Hair follicle dermal papilla cell (primary cell): ENCODE data around the gene SERPING1. TPM values are rescaled to one million over a fixed set of nuclear protein-coding genes. Genes with fewer than 3 reads are reported as not detected.

ENCODE experiments used
- small RNA-seq: library from RNA; depleted of rRNA; stranded (forward); fragments of <200 nt; gene quantifications from one replicate; pipeline ENCODE3, GENCODE V24; 2012
- total RNA-seq: library from RNA; depleted of rRNA; stranded (reverse); fragments of >200 nt; gene quantifications from 2 replicates; pipeline ENCODE4 v1.2.3, GENCODE V29; 2012

The SERPING1 gene
- total RNA-seq = 22.2 and 24.5 TPM in 2 replicates

DNA sequence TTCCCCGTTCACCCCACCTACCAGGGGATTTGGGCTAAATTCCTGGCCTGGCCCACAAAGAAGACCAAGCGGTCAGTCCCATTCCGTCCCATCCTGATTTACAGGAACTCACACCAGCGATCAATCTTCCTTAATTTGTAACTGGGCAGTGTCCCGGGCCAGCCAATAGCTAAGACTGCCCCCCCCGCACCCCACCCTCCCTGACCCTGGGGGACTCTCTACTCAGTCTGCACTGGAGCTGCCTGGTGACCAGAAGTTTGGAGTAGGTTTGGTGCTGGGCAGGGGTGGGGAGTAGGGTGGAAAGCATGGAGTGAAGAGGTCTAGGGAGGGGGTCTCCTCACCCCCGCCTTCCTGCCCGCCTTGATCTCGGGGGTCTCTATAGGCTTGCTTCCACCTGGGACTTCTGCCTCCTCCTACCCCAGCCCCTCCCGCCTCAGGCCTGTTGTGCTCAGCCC lies at the start of gene SERPING1:
Gene SERPING1, plus strand, starts transcription at position 225 of the 455 bp plus-strand sequence. CDS start 586 bp downstream, outside the sequence.

GRCh38 chr11:57567515-57568329 lies 29.8 kb upstream of the SERPING1 start, which contains the start of gene UBE2L6:
Gene UBE2L6, minus strand, starts transcription at chr11:57567672. Its CDS starts 61 bp downstream, at chr11:57567611.

GRCh38 chr11:57649826-57650738 lies 52.6 kb downstream of the SERPING1 start, which contains the start of gene YPEL4:
Gene YPEL4, minus strand, starts transcription at chr11:57649912. Its CDS starts 2,805 bp downstream, at chr11:57647107.

DNA sequence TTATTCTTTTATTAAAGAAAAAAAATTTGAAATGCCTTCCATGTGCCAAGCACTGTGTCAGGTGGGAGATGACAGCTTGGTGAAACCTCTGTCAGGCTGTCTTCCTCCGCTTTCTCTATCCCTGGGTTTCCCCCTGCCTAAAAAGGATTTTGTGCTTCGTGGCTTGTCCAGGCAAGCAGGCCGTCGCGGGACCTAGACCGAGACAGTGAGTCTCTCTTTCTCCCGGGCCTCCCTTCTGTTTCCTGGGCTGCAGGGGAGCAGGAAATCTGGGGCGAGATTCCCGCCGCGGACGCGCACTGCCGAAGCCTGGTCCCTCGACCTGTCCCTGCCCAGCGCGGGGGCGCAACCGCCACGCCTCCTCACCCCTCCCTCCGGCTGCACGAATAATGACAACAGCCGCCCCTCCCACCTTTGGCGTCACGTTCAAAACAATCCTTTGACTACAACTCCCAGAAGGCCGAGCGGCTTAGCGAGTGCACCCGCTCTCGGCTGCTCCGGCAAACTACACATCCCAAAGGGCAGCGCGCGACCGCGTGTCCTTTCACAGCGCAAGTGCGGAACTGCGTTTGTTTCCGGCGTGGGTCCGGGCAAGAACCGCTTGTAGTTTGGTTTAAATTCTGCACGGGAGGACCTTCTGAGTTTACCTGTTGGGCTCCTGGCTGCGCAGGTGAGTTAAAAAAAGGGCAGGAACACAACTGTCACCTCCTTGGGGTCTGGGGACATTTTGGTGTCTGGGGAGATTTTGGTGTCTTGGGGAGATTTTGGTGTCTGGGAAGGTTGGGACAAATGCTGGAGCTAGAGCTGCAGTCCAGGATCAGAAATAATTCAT lies 59.9 kb downstream of the SERPING1 start, which contains the start of gene CLP1:
Gene CLP1, plus strand, starts transcription at position 569 of the 829 bp plus-strand sequence. CDS start 1,715 bp downstream, outside the sequence.

Small RNA genes within 50 kb of the gene (small RNA-seq; reads per million reads assigned to genes)
- gene MIR130A = 4,633 reads per million, percentile 100 among the genes with 10 or more reads in this experiment

Other genes starting within 250 kb of the SERPING1 start
- not detected in 2 replicates for gene PRG3, start 216.5 kb upstream of the SERPING1 start, total RNA-seq
- gene PRG2, start 207.0 kb upstream of the SERPING1 start, total RNA-seq = not detected in 2 replicates
- gene SLC43A3, start 170.6 kb upstream of the SERPING1 start, total RNA-seq = 32.4 and 54.8 TPM in 2 replicates
- 0.12 and 0.49 TPM in 2 replicates for gene RTN4RL2, start 137.2 kb upstream of the SERPING1 start, total RNA-seq
- gene SLC43A1, start 82.0 kb upstream of the SERPING1 start, total RNA-seq = 12.9 and 19.1 TPM in 2 replicates
- gene TIMM10, start 66.9 kb upstream of the SERPING1 start, total RNA-seq = 10.5 and 12.3 TPM in 2 replicates
- gene SMTNL1, start 60.1 kb upstream of the SERPING1 start, total RNA-seq = not detected in 2 replicates
- 64.8 and 65.7 TPM in 2 replicates for gene UBE2L6, start 30.0 kb upstream of the SERPING1 start, total RNA-seq
- 0.73 and 0.97 TPM in 2 replicates for gene YPEL4, start 52.2 kb downstream of the SERPING1 start, total RNA-seq
- gene CLP1, start 60.1 kb downstream of the SERPING1 start, total RNA-seq = 13.8 and 17.5 TPM in 2 replicates
- gene ZDHHC5, start 70.4 kb downstream of the SERPING1 start, total RNA-seq = 53.9 and 57.3 TPM in 2 replicates
- gene MED19, start 114.5 kb downstream of the SERPING1 start, total RNA-seq = 10.2 and 10.9 TPM in 2 replicates
- gene TMX2, start 114.9 kb downstream of the SERPING1 start, total RNA-seq = 41.4 and 48.2 TPM in 2 replicates
- gene SELENOH, start 143.8 kb downstream of the SERPING1 start, total RNA-seq = 46.9 and 57.4 TPM in 2 replicates
- not detected in 2 replicates for gene BTBD18, start 154.1 kb downstream of the SERPING1 start, total RNA-seq
- 130 and 142 TPM in 2 replicates for gene CTNND1, start 164.1 kb downstream of the SERPING1 start, total RNA-seq